ENCODE data around the gene CAMK1D. TPM values are rescaled to one million over a fixed set of nuclear protein-coding genes. Genes with fewer than 3 reads are reported as not detected.
"Not testable (repeated sequence)": the region's sequence is repeated elsewhere in the genome, so short reads cannot be mapped to it uniquely, and the experiment has no call there.

Gene CAMK1D
- polyA plus RNA-seq, 1 of the 3 experiments (the other 2 are of a cell fraction), result 4.1 TPM

- TF ChIP-seq USF2 (IDR thresholded peaks at IDR 0.05; ENCODE audit: borderline replicate concordance, low read depth, low read length) (no peak), CHD2 (IDR thresholded peaks at IDR 0.05; ENCODE audit: low read length, partially characterized antibody) (no peak), NRF1 (IDR thresholded peaks at IDR 0.05; ENCODE audit: low read depth, low read length) (no peak), TAF1 (IDR thresholded peaks at IDR 0.05; ENCODE audit: borderline replicate concordance, low read depth, low read length) (no peak), RAD21 (IDR thresholded peaks at IDR 0.05; ENCODE audit: low read length) (no peak), PBX3 (IDR thresholded peaks at IDR 0.05) (no peak), USF1 (IDR thresholded peaks at IDR 0.05; ENCODE audit: borderline replicate concordance, low read depth) (no peak)
- Histone ChIP-seq H3K36me3 (replicated peaks in 1 of 2; ENCODE audit: control insufficient read depth in 1 of 2, insufficient read depth in 2 of 2, low read length in 1 of 2) (no peaks in the 10 kb centered on the region), H3K4me3 (ENCODE audit: low read depth in 2 of 2, low read length in 1 of 2) (no peak overlapping the region), H3K4me2 (no peak overlapping the region), H2AFZ (ENCODE audit: low read depth) (no peak overlapping the region), H3F3A (replicated peaks; ENCODE audit: insufficient read depth) (peaks cover 25% of the 10 kb centered on the region), H3K27me3 (ENCODE audit: insufficient read depth) (no peaks in the 10 kb centered on the region), H3K9me3 (no peaks in the 10 kb centered on the region), H3K27ac (ENCODE audit: low read depth in 2 of 2, low read length in 1 of 2) (no peak overlapping the region), H3K79me2 (ENCODE audit: insufficient read depth) (no peaks in the 10 kb centered on the region), H3K4me1 (ENCODE audit: control insufficient read depth in 1 of 2, insufficient read depth in 2 of 2, low read depth in 1 of 2, low read length in 1 of 2) (peaks cover 12 to 33% of the 10 kb centered on the region in 2 experiments), H3K9ac (no peak overlapping the region), H3K9me2 (no peaks in the 10 kb centered on the region), H4K20me1 (ENCODE audit: insufficient read depth) (no peaks in the 10 kb centered on the region)
- CTCF ChIA-PET, result interaction anchor here (0.6 to 9.8 kb wide), 24 partner anchors 7 to 497 kb away, joined by 3 to 111 read pairs (median 4); partner anchors contain the start of gene CCDC3
- POLR2A ChIA-PET, result no interaction called here
- DNase-seq, result no peak
- WGBS (ENCODE audit: low lambda C conversion rate), result 85% methylated on average over 9 of the region's 11 CpGs
These were observed 363.1 kb downstream of the CAMK1D start for GRCh38 chr10:12712293-12712983.

- H3K4me2 ChIP-seq; H3K4me3 ChIP-seq (ENCODE audit: low read depth in 2 of 2, low read length in 1 of 2); H3K9me2 ChIP-seq; POLR2A ChIA-PET; H3K27me3 ChIP-seq (ENCODE audit: insufficient read depth); DNase-seq; H4K20me1 ChIP-seq (ENCODE audit: insufficient read depth); H3K27ac ChIP-seq (ENCODE audit: low read depth in 2 of 2, low read length in 1 of 2); H2AFZ ChIP-seq (ENCODE audit: low read depth); H3K79me2 ChIP-seq (ENCODE audit: insufficient read depth); H3K9ac ChIP-seq; H3K9me3 ChIP-seq; H3K36me3 ChIP-seq (replicated peaks in 1 of 2; ENCODE audit: control insufficient read depth in 1 of 2, insufficient read depth in 2 of 2, low read length in 1 of 2): not testable (repeated sequence)
- CTCF ChIA-PET, result interaction anchor here (1.3 to 9.8 kb wide), 6 partner anchors 188 to 497 kb away, joined by 3 to 111 read pairs (median 44); no protein-coding TSS in a partner anchor
- peaks cover 20% of the 10 kb centered on the region for H3F3A ChIP-seq (replicated peaks; ENCODE audit: insufficient read depth)
- peaks cover 8 to 31% of the 10 kb centered on the region in 2 experiments for H3K4me1 ChIP-seq (ENCODE audit: control insufficient read depth in 1 of 2, insufficient read depth in 2 of 2, low read depth in 1 of 2, low read length in 1 of 2)
- 99% methylated on average over 5 of the region's 6 CpGs for WGBS (ENCODE audit: low lambda C conversion rate)
These were observed 363.6 kb downstream of the CAMK1D start for GRCh38 chr10:12712984-12713316.

GRCh38 chr10:12716042-12716441, 366.7 kb downstream of the CAMK1D start:
- 88% methylated on average over 9 of the region's 9 CpGs for WGBS (ENCODE audit: low lambda C conversion rate)
- H3K27me3 ChIP-seq (ENCODE audit: insufficient read depth), result no peaks in the 10 kb centered on the region
- H3K36me3 ChIP-seq (replicated peaks in 1 of 2; ENCODE audit: control insufficient read depth in 1 of 2, insufficient read depth in 2 of 2, low read length in 1 of 2), result no peaks in the 10 kb centered on the region
- no peak overlapping the region for H3K9ac ChIP-seq
- H3K27ac ChIP-seq (ENCODE audit: low read depth in 2 of 2, low read length in 1 of 2), result no peak overlapping the region
- H3F3A ChIP-seq (replicated peaks; ENCODE audit: insufficient read depth), result peaks cover 3% of the 10 kb centered on the region
- no peaks in the 10 kb centered on the region for H3K9me3 ChIP-seq
- H3K4me1 ChIP-seq (ENCODE audit: control insufficient read depth in 1 of 2, insufficient read depth in 2 of 2, low read depth in 1 of 2, low read length in 1 of 2), result peaks cover 0 to 8% of the 10 kb centered on the region in 2 experiments; a peak in 2 of 4 replicates
- no peaks in the 10 kb centered on the region for H4K20me1 ChIP-seq (ENCODE audit: insufficient read depth)
- POLR2A ChIA-PET, result interaction anchor here (0.5 kb wide), 1 partner anchor 781 kb away, joined by 4 read pairs; no protein-coding TSS in a partner anchor
- no peak for TF ChIP-seq FOXM1 (IDR thresholded peaks at IDR 0.05; ENCODE audit: low read depth)
- TF ChIP-seq NRF1 (IDR thresholded peaks at IDR 0.05; ENCODE audit: low read depth, low read length), result no peak
- no peak for TF ChIP-seq CHD2 (IDR thresholded peaks at IDR 0.05; ENCODE audit: low read length, partially characterized antibody)
- TF ChIP-seq USF2 (IDR thresholded peaks at IDR 0.05; ENCODE audit: borderline replicate concordance, low read depth, low read length), result no peak
- no peak for TF ChIP-seq FOXJ3 (CRISPR knock-in tag; IDR thresholded peaks at IDR 0.05)
- TF ChIP-seq FOSL2 (IDR thresholded peaks at IDR 0.05; ENCODE audit: borderline replicate concordance, low read depth), result no peak
- no peak for TF ChIP-seq SIN3A (IDR thresholded peaks at IDR 0.05; ENCODE audit: borderline replicate concordance, low read depth, low read length)
- TF ChIP-seq GABPA (IDR thresholded peaks at IDR 0.05; ENCODE audit: low read depth), result no peak
- no peak for TF ChIP-seq ZBTB33 (IDR thresholded peaks at IDR 0.05; ENCODE audit: borderline replicate concordance, low read depth)
- H2AFZ ChIP-seq (ENCODE audit: low read depth), result no peak overlapping the region
- CTCF ChIA-PET, result no interaction called here
- no peaks in the 10 kb centered on the region for H3K9me2 ChIP-seq
- no peak overlapping the region for H3K4me2 ChIP-seq
- H3K79me2 ChIP-seq (ENCODE audit: insufficient read depth), result no peaks in the 10 kb centered on the region
- no peak for DNase-seq
- H3K4me3 ChIP-seq (ENCODE audit: low read depth in 2 of 2, low read length in 1 of 2), result no peak overlapping the region

All from SK-N-SH (cell line).